Hepatocyte (in vitro differentiated cells): Measurements from ENCODE around the gene C12orf42.

Experiments used
- EZH2 ChIP-seq: fragments of 200-600 bp; sonication (generic); IDR thresholded peaks from 2 replicates; pipeline ENCODE4 v1.6.1; 2016; ENCODE audit warnings: antibody characterized with exemption, mild to moderate bottlenecking, borderline replicate concordance
- EZH2phosphoT487 ChIP-seq: fragments of 200-600 bp; sonication (generic); IDR thresholded peaks from one replicate; pipeline ENCODE4 v1.6.1; 2018; ENCODE audit warnings: antibody characterized with exemption, mild to moderate bottlenecking, low read depth, moderate library complexity; ENCODE audit not compliant: unreplicated experiment, severe bottlenecking
- TF ChIP-seq, protein P1 (sequence below): fragments of 200-600 bp; sonication (generic); IDR thresholded peaks from 2 replicates; pipeline ENCODE4 v1.5.1; 2016; ENCODE audit warnings: antibody characterized with exemption, mild to moderate bottlenecking; ENCODE audit not compliant: poor library complexity

DNA sequence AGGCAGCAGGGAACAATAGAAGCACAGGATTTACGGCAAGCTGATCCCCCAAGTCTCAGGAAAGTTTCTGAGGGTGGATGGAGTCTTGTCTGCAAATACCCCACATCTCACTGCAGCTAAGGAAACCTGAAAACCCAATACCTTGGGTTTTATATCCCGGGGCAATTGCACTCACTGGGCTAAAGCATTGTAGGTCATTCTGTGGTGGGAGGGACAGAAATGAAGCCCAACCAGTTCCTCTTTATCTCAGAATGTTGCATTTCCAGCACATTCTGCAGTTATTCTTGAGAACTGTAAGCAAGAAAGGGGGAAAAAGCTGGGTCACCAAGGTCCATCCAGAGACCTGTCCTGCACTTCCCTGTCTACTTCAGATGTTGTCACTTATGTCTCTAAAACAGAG is 39.8 kb downstream of the C12orf42 start:
- TF ChIP-seq, protein P1, sequence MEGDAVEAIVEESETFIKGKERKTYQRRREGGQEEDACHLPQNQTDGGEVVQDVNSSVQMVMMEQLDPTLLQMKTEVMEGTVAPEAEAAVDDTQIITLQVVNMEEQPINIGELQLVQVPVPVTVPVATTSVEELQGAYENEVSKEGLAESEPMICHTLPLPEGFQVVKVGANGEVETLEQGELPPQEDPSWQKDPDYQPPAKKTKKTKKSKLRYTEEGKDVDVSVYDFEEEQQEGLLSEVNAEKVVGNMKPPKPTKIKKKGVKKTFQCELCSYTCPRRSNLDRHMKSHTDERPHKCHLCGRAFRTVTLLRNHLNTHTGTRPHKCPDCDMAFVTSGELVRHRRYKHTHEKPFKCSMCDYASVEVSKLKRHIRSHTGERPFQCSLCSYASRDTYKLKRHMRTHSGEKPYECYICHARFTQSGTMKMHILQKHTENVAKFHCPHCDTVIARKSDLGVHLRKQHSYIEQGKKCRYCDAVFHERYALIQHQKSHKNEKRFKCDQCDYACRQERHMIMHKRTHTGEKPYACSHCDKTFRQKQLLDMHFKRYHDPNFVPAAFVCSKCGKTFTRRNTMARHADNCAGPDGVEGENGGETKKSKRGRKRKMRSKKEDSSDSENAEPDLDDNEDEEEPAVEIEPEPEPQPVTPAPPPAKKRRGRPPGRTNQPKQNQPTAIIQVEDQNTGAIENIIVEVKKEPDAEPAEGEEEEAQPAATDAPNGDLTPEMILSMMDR: no peak
- no peak for TF ChIP-seq EZH2
- TF ChIP-seq EZH2phosphoT487: no peak
